IMR-90 (cell line): ENCODE results near the gene MPZL1. TPM values are rescaled to one million over a fixed set of nuclear protein-coding genes. Genes with fewer than 3 reads are reported as not detected.

Source experiments
- ATAC-seq: fragments of 200-7000 bp; cut with Tn5 transposase; 2 replicates; pipeline ENCODE4 v1.9.1; 2020; ENCODE audit warnings: low read depth, mild to moderate bottlenecking, moderate library complexity
- BruUV-seq: library from RNA; stranded (reverse); fragments of 400-500 nt; replicated peaks from 2 replicates; lab custom pipeline; 2021; lab: Mats Ljungman, UMichigan
- CTCF ChIA-PET: fragments of 300-600 bp; formaldehyde crosslinking; extraction: SDS; loops from one replicate; lab custom pipeline; 2021; ENCODE audit warnings: antibody characterized with exemption; lab: Yijun Ruan, JAX
- POLR2A ChIA-PET: fragments of 300-600 bp; sonication (Branson Sonifier 250); formaldehyde crosslinking; loops from one replicate; lab custom pipeline; 2022; ENCODE audit warnings: antibody characterized with exemption; ENCODE audit not compliant: unreplicated experiment; lab: Charles Lee
- DNase-seq: peaks from one replicate; pipeline ENCODE4 v3.0.0; 2013
- H2AFZ ChIP-seq: replicated peaks from 2 replicates; pipeline ENCODE3; 2013; ENCODE audit warnings: low read length, mild to moderate bottlenecking; ENCODE audit not compliant: poor library complexity
- H2AK5ac ChIP-seq: 2 replicates; pipeline ENCODE4 v1.6.1; 2013; ENCODE audit warnings: low read depth, low read length, inconsistent platforms
- H2AK9ac ChIP-seq: replicated peaks from 2 replicates; pipeline ENCODE3; 2013; ENCODE audit warnings: mild to moderate bottlenecking, low read depth, low read length, moderate library complexity; ENCODE audit not compliant: poor library complexity
- H2BK120ac ChIP-seq: 2 replicates; pipeline ENCODE4 v1.6.1; 2013; ENCODE audit warnings: low read depth, low read length, inconsistent platforms
- H2BK15ac ChIP-seq: 3 replicates; pipeline ENCODE4 v1.6.1; 2013; ENCODE audit warnings: low read depth, low read length, inconsistent platforms
- H2BK20ac ChIP-seq: 2 replicates; pipeline ENCODE4 v1.6.1; 2013; ENCODE audit warnings: low read depth, mild to moderate bottlenecking, inconsistent platforms, low read length, moderate library complexity
- H2BK5ac ChIP-seq: 2 replicates; pipeline ENCODE4 v1.6.1; 2013; ENCODE audit warnings: mild to moderate bottlenecking, low read depth, low read length, inconsistent platforms; ENCODE audit not compliant: poor library complexity, severe bottlenecking
- H3K14ac ChIP-seq: replicated peaks from 2 replicates; pipeline ENCODE4 v1.6.1; 2013; ENCODE audit warnings: low read depth, low read length, inconsistent platforms
- H3K18ac ChIP-seq: 2 replicates; pipeline ENCODE4 v1.6.1; 2013; ENCODE audit warnings: low read depth, low read length, control low read depth
- H3K23ac ChIP-seq: 2 replicates; pipeline ENCODE4 v1.6.1; 2013; ENCODE audit warnings: low read depth, low read length, inconsistent platforms
- H3K27ac ChIP-seq: 2 replicates; pipeline ENCODE4 v1.5.1; 2013; ENCODE audit warnings: mild to moderate bottlenecking, control low read depth, low read length; ENCODE audit not compliant: insufficient read depth
- H3K27me3 ChIP-seq: 2 replicates; pipeline ENCODE4 v1.6.1; 2013; ENCODE audit warnings: low read length; ENCODE audit not compliant: control insufficient read depth, insufficient read depth
- H3K36me3 ChIP-seq: 2 replicates; pipeline ENCODE4 v1.6.1; 2013; ENCODE audit warnings: low read length, mixed read lengths; ENCODE audit not compliant: control insufficient read depth, insufficient read depth
- H3K4ac ChIP-seq: 2 replicates; pipeline ENCODE4 v1.6.1; 2013; ENCODE audit warnings: low read depth, low read length, inconsistent platforms
- H3K4me1 ChIP-seq: 2 replicates; pipeline ENCODE4 v1.6.1; 2013; ENCODE audit warnings: low read length, mixed read lengths; ENCODE audit not compliant: control insufficient read depth, insufficient read depth
- H3K4me2 ChIP-seq: 2 replicates; pipeline ENCODE4 v1.6.1; 2013; ENCODE audit warnings: low read depth, mild to moderate bottlenecking, control low read depth, low read length, moderate library complexity
- H3K4me3 ChIP-seq: 2 replicates; pipeline ENCODE4 v1.5.1; 2013; ENCODE audit warnings: low read depth, mild to moderate bottlenecking, control low read depth, low read length, moderate library complexity; ENCODE audit not compliant: insufficient read depth
- H3K56ac ChIP-seq: 2 replicates; pipeline ENCODE4 v1.6.1; 2013; ENCODE audit warnings: low read length, inconsistent platforms; ENCODE audit not compliant: insufficient read depth; ENCODE audit errors: extremely low read depth
- H3K79me1 ChIP-seq, 2 experiments: 2 replicates each; pipeline ENCODE4 v1.6.1; 2013; ENCODE audit warnings: low read length in 2 of 2, inconsistent platforms in 1 of 2, low read depth in 1 of 2
- H3K9ac ChIP-seq: 2 replicates; pipeline ENCODE4 v1.6.1; 2013; ENCODE audit warnings: low read depth, low read length, control low read depth
- H3K9me1 ChIP-seq: 2 replicates; pipeline ENCODE4 v1.6.1; 2013; ENCODE audit warnings: low read length, inconsistent platforms; ENCODE audit not compliant: insufficient read depth
- H3K9me3 ChIP-seq: 2 replicates; pipeline ENCODE4 v1.6.1; 2013; ENCODE audit warnings: low read length; ENCODE audit not compliant: control insufficient read depth, insufficient read depth
- H4K20me1 ChIP-seq: 2 replicates; pipeline ENCODE4 v1.6.1; 2013; ENCODE audit warnings: low read length, inconsistent platforms; ENCODE audit not compliant: insufficient read depth
- H4K5ac ChIP-seq: 2 replicates; pipeline ENCODE4 v1.6.1; 2013; ENCODE audit warnings: mild to moderate bottlenecking, low read depth, low read length, control low read depth
- H4K8ac ChIP-seq, 2 experiments: 2 replicates each; pipeline ENCODE4 v1.6.1; 2013; ENCODE audit warnings: low read depth in 2 of 2, low read length in 2 of 2, control low read depth in 1 of 2, inconsistent platforms in 1 of 2
- H4K91ac ChIP-seq: 2 replicates; pipeline ENCODE4 v1.6.1; 2013; ENCODE audit warnings: low read depth, low read length, inconsistent platforms; ENCODE audit not compliant: insufficient read depth
- BHLHE40 ChIP-seq: fragments of 150-350 bp; IDR thresholded peaks from 2 replicates; pipeline ENCODE4 v1.6.1; 2016; ENCODE audit warnings: mild to moderate bottlenecking, low read depth, low read length
- CEBPB ChIP-seq: IDR thresholded peaks from 2 replicates; pipeline ENCODE4 v1.6.1; 2012; ENCODE audit warnings: low read depth, low read length, improper control_type of control experiment
- CHD1 ChIP-seq: IDR thresholded peaks from 2 replicates; pipeline ENCODE4 v1.6.1; 2012; ENCODE audit warnings: low read depth, low read length, improper control_type of control experiment
- ELK1 ChIP-seq: fragments of 150-350 bp; IDR thresholded peaks from 2 replicates; pipeline ENCODE4 v1.6.1; 2016; ENCODE audit warnings: low read depth, mild to moderate bottlenecking, low read length, moderate library complexity, borderline replicate concordance
- FOS ChIP-seq: fragments of 150-350 bp; IDR thresholded peaks from 2 replicates; pipeline ENCODE4 v1.6.1; 2016; ENCODE audit warnings: low read depth, low read length
- MAFK ChIP-seq: IDR thresholded peaks from 2 replicates; pipeline ENCODE4 v1.6.1; 2012; ENCODE audit warnings: low read depth, low read length, improper control_type of control experiment
- MAZ ChIP-seq: IDR thresholded peaks from 2 replicates; pipeline ENCODE4 v1.6.1; 2012; ENCODE audit warnings: low read depth, mild to moderate bottlenecking, low read length, improper control_type of control experiment, moderate library complexity, borderline replicate concordance
- MXI1 ChIP-seq: IDR thresholded peaks from 2 replicates; pipeline ENCODE4 v1.6.1; 2012; ENCODE audit warnings: low read depth, mild to moderate bottlenecking, low read length, moderate library complexity, borderline replicate concordance
- RAD21 ChIP-seq: IDR thresholded peaks from 2 replicates; pipeline ENCODE4 v1.6.1; 2012; ENCODE audit warnings: low read length, improper control_type of control experiment
- RCOR1 ChIP-seq: IDR thresholded peaks from 2 replicates; pipeline ENCODE4 v1.6.1; 2012; ENCODE audit warnings: mild to moderate bottlenecking, low read length, improper control_type of control experiment; ENCODE audit not compliant: insufficient replicate concordance
- RFX5 ChIP-seq: IDR thresholded peaks from 2 replicates; pipeline ENCODE4 v1.8.0; 2012; ENCODE audit warnings: low read depth, mild to moderate bottlenecking, low read length, moderate library complexity
- USF2 ChIP-seq: fragments of 150-350 bp; IDR thresholded peaks from 2 replicates; pipeline ENCODE4 v1.6.1; 2017; ENCODE audit warnings: mild to moderate bottlenecking, antibody characterized with exemption, low read length, low read depth
- WGBS, 2 experiments: methylation state at CpG; one replicate each; pipeline versions ENCODE4 v1.1.5 to v1.1.7; 2013; ENCODE audit warnings: missing lambda C conversion rate in 2 of 2; ENCODE audit not compliant: insufficient read length in 1 of 2; ENCODE audit errors: extremely low coverage in 2 of 2; 5-methylcytosine and 5-hydroxymethylcytosine counted together
- dilution Hi-C: fragments of 300-500 bp; cut with HindIII; formaldehyde crosslinking; loops from one replicate; pipeline ENCODE4 v1.14.3; 2018; ENCODE audit warnings: low sequenced_read_pairs; ENCODE audit not compliant: unreplicated experiment
- in situ Hi-C: fragments of 300-500 bp; cut with MboI; formaldehyde crosslinking; loops from 3 replicates; pipeline ENCODE4 v1.14.3; 2019; ENCODE audit warnings: low sequenced_read_pairs, inconsistent platforms, mixed read lengths
- intact Hi-C: fragments of 100-400 bp; cut with micrococcal nuclease; formaldehyde crosslinking; loops from 2 replicates; pipeline ENCODE4 v1.10.0; 2022
- polyA plus RNA-seq, 3 experiments: library from polyadenylated mRNA; depleted of rRNA; stranded (reverse); fragments of >200 nt; gene quantifications; 2 replicates each; pipeline ENCODE4 v1.2.3, GENCODE V29; 2012; ENCODE audit warnings: low replicate concordance in 1 of 3
- total RNA-seq: library from RNA; depleted of rRNA; stranded (reverse); fragments of >200 nt; gene quantifications from 2 replicates; pipeline ENCODE4 v1.2.3, GENCODE V29; 2012
- TF ChIP-seq, protein P1 (sequence below): conservative IDR thresholded peaks from 2 replicates; pipeline ENCODE4 v1.5.1; 2012; ENCODE audit warnings: mild to moderate bottlenecking, low read depth, low read length, improper control_type of control experiment

MPZL1 gene
- total and polyA plus RNA-seq, 2 of the 4 experiments (the other 2 are of a cell fraction) = 55.3 to 87.3 TPM

DNA sequence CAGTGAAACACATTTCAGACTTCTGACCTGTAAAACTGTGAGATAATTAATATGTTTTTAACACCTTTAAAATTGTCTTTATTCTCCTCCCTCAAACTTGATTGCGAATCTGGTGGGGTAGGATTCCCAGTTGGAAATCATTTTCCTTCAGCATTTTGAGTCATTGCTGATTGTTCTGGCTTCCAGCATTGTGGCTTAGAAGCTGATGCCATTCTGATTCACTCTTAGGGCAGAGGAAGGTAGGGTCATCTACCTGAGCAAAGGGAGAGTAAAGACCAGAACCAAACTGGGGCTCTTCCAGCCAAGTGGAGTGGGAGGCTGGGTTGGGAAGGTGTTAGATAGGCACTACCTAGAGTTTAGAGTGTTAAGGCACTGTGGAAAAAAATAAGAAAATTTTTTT is 61.2 kb downstream of the MPZL1 start:
- Histone ChIP-seq H2AK9ac (no peak overlapping the region), H3K27me3 (no peaks in the 10 kb centered on the region), H3K14ac (no peak overlapping the region), H3K4ac (no peak overlapping the region), H3K9me1 (peaks cover 5% of the 10 kb centered on the region), H2BK120ac (no peak overlapping the region), H2BK15ac (no peak overlapping the region), H3K79me1 (peaks cover 20% of the 10 kb centered on the region in 2 experiments), H3K9ac (no peak overlapping the region), H2BK5ac (no peak overlapping the region), H3K27ac (no peak overlapping the region), H4K8ac (no peak overlapping the region), H2AK5ac (no peak overlapping the region), H4K20me1 (peaks cover 4% of the 10 kb centered on the region; the same call in 1 of the 2 replicates), H4K5ac (no peak overlapping the region), H3K36me3 (peaks cover 11% of the 10 kb centered on the region), H3K4me2 (no peak overlapping the region), H3K4me1 (no peaks in the 10 kb centered on the region; the same call in 1 of the 2 replicates), H4K91ac (no peak overlapping the region), H3K23ac (no peak overlapping the region), H2AFZ (no peak overlapping the region), H3K56ac (no peak overlapping the region), H3K4me3 (no peak overlapping the region), H3K9me3 (no peaks in the 10 kb centered on the region), H3K18ac (no peak overlapping the region), H2BK20ac (no peak overlapping the region)
- dilution Hi-C loops (no loop called here), intact Hi-C loops (no loop called here), in situ Hi-C loops (no loop called here)
- ChIA-PET CTCF (no interaction called here), POLR2A (no interaction called here)
- ATAC-seq = no peak
- no CpG with 5 or more reads among the region's 1 CpG for WGBS, 2 experiments
- BruUV-seq = no TSS peak
- TF ChIP-seq MXI1 (no peak), MAZ (no peak), RFX5 (no peak), FOS (no peak), BHLHE40 (no peak), MAFK (no peak), RCOR1 (no peak), ELK1 (no peak), CHD1 (no peak), CEBPB (no peak), USF2 (no peak), RAD21 (no peak)
- TF ChIP-seq, protein P1, sequence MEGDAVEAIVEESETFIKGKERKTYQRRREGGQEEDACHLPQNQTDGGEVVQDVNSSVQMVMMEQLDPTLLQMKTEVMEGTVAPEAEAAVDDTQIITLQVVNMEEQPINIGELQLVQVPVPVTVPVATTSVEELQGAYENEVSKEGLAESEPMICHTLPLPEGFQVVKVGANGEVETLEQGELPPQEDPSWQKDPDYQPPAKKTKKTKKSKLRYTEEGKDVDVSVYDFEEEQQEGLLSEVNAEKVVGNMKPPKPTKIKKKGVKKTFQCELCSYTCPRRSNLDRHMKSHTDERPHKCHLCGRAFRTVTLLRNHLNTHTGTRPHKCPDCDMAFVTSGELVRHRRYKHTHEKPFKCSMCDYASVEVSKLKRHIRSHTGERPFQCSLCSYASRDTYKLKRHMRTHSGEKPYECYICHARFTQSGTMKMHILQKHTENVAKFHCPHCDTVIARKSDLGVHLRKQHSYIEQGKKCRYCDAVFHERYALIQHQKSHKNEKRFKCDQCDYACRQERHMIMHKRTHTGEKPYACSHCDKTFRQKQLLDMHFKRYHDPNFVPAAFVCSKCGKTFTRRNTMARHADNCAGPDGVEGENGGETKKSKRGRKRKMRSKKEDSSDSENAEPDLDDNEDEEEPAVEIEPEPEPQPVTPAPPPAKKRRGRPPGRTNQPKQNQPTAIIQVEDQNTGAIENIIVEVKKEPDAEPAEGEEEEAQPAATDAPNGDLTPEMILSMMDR = no peak
- DNase-seq = no peak
